Esophagus squamous epithelium (tissue), 4 donors: ENCODE results near the gene DHDDS.

Experiments used
- CTCF ChIP-seq, 6 experiments: fragments of 450-650 bp in 4 of 6; fragments of 200-600 bp in 2 of 6; sonication (generic) in 2 of 6; IDR thresholded peaks; one replicate each; pipeline ENCODE4 v1.5.1; 2016 to 2019; ENCODE audit warnings: antibody characterized with exemption in 6 of 6, mild to moderate bottlenecking in 4 of 6, moderate library complexity in 4 of 6
- POLR2A ChIP-seq, 4 donors: fragments of 450-650 bp; IDR thresholded peaks; one replicate each; pipeline ENCODE4 v1.6.1; 2017; ENCODE audit warnings: antibody characterized with exemption in 4 of 4, mild to moderate bottlenecking in 4 of 4, moderate library complexity in 3 of 4

GRCh38 chr1:26405281-26405915, 26.7 kb upstream of the DHDDS start:
- TF ChIP-seq CTCF (IDR thresholded peaks at IDR 0.05) (no peak), POLR2A (IDR thresholded peaks at IDR 0.05) (no peak)
